ENCODE measurements around the gene PHACTR3. TPM values are rescaled to one million over a fixed set of nuclear protein-coding genes. Genes with fewer than 3 reads are reported as not detected.

Gene PHACTR3
- total RNA-seq, 4 donors from 2014 or later, result 0.26 to 3.2 (median 0.57) TPM

- Histone ChIP-seq H3K27ac (no peak overlapping the region), H3K9me3 (no peaks in the 10 kb centered on the region), H3K27me3 (no peaks in the 10 kb centered on the region), H3K4me1 (no peaks in the 10 kb centered on the region), H3K36me3 (no peaks in the 10 kb centered on the region), H3K4me3 (no peak overlapping the region)
- intact Hi-C loops (cut with DNase I; ENCODE audit: low total_unique reads), result no loop called here
- no peak for DNase-seq
- no peak for TF ChIP-seq POLR2A (IDR thresholded peaks at IDR 0.05)
- TF ChIP-seq CTCF (IDR thresholded peaks at IDR 0.05), result no peak
Observed at GRCh38 chr20:59627298-59627697, 23.0 kb downstream of the PHACTR3 start.

- TF ChIP-seq CTCF (IDR thresholded peaks at IDR 0.05) (no peak), POLR2A (IDR thresholded peaks at IDR 0.05) (no peak)
- Histone ChIP-seq H3K4me1 (no peaks in the 10 kb centered on the region), H3K27me3 (no peaks in the 10 kb centered on the region), H3K27ac (no peak overlapping the region), H3K36me3 (no peaks in the 10 kb centered on the region), H3K4me3 (no peak overlapping the region), H3K9me3 (no peaks in the 10 kb centered on the region)
- intact Hi-C loops (cut with DNase I; ENCODE audit: low total_unique reads), result no loop called here
- DNase-seq, result no peak
Observed at GRCh38 chr20:59628171-59628570, 23.8 kb downstream of the PHACTR3 start.

DNA sequence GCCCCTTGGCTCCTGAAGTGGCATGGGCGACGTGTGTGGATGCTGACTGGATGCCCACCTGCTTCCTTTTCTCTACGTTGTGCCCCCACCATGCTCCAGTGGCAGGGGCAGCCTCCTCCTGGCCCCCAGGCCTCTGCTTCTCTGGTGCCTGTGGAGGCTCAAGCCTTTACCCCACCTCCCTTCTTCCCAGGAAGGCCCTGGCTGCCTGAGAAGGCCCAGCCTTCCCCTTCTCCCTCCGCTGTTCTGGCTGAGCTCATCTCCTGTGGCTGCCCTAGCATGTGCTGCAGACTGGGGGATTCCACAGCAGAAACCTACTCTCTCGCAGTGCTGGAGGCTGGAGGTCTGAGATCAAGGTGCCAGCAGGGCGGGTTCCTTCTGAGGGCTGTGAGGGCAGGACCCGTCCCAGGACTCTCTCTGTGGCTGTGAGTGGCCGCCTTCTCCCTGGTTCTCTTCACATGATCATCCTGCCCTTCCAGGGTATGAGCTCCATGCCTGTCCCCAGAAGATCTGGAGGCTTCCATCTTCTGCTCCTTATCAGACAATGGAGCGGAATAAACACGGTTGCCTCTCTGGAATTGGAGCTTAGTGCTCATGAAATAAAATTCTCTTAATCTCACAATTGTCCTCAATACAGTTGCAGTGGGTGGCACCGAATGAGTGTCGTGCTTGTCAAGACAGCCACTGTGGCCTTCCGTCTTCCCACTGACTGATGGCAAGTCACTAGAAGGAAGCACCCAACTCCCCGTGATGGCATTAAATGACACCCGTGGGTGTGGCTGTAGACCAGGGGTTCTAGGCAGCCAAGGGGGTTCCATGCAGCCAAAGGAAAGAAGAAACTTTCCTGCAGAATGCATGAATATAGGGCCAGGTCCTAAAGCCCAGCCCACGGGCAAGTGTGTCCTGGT, 25.1 kb downstream of the PHACTR3 start:
- Histone ChIP-seq H3K4me1 (no peaks in the 10 kb centered on the region), H3K4me3 (no peak overlapping the region), H3K9me3 (no peaks in the 10 kb centered on the region), H3K27ac (no peak overlapping the region), H3K36me3 (no peaks in the 10 kb centered on the region), H3K27me3 (no peaks in the 10 kb centered on the region)
- DNase-seq, result no peak
- no peak for TF ChIP-seq POLR2A (IDR thresholded peaks at IDR 0.05)
- no peak for TF ChIP-seq CTCF (IDR thresholded peaks at IDR 0.05)
- intact Hi-C loops (cut with DNase I; ENCODE audit: low total_unique reads), result no loop called here

- Histone ChIP-seq H3K4me3 (no peak overlapping the region), H3K9me3 (no peaks in the 10 kb centered on the region), H3K27ac (no peak overlapping the region), H3K36me3 (no peaks in the 10 kb centered on the region), H3K27me3 (no peaks in the 10 kb centered on the region), H3K4me1 (no peaks in the 10 kb centered on the region)
- TF ChIP-seq POLR2A (IDR thresholded peaks at IDR 0.05), result no peak
- TF ChIP-seq CTCF (IDR thresholded peaks at IDR 0.05), result no peak
- DNase-seq, result no peak
- intact Hi-C loops (cut with DNase I; ENCODE audit: low total_unique reads), result no loop called here
Observed at GRCh38 chr20:59630526-59630925, 26.2 kb downstream of the PHACTR3 start.

DNA sequence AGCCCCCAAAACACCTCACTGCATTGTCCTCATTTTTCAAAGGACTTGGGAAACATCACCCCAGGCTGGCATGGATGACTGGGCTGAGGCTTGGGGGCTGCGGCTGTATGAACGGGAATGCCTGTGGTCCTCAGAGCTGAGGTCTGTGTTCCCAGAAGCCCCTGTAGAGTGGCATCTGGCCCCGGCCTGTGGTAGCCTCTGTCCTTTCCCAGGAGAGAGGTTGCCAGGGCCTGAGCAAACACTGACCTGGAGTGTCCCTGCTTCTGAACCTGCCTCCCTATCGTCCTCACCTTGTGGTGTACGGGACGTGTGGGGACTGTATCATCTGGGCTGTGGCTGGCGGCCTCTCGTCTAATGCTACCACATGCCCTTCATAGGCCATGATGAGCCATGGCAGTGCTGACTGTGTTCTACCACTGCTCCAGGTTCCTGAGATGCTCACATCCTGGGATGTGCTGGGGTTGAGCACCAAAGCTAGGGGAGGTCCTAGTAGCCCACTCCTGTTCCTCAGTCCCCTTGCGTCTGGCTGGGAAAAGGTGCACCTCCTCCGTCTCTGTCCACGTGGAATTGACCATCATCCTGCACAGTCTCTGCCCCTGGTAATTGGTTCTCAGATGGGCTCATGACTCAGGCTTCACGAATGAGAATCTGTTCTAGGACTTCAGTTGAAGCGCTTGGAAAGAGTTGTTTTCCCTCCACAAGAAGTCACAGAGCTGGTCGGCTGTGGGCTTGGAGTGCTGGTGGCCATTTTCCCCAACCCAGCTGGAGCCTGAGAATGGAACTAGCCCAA, 27.6 kb downstream of the PHACTR3 start:
- Histone ChIP-seq H3K36me3 (no peaks in the 10 kb centered on the region), H3K27ac (no peak overlapping the region), H3K4me3 (no peak overlapping the region), H3K4me1 (no peaks in the 10 kb centered on the region), H3K9me3 (no peaks in the 10 kb centered on the region), H3K27me3 (no peaks in the 10 kb centered on the region)
- no peak for DNase-seq
- no peak for TF ChIP-seq POLR2A (IDR thresholded peaks at IDR 0.05)
- TF ChIP-seq CTCF (IDR thresholded peaks at IDR 0.05), result no peak
- intact Hi-C loops (cut with DNase I; ENCODE audit: low total_unique reads), result no loop called here
